Activated naive CD4-positive, alpha-beta T cell (primary cell): ENCODE data around the gene MTMR2.
"Not testable (repeated sequence)": the region's sequence is repeated elsewhere in the genome, so short reads cannot be mapped to it uniquely, and the experiment has no call there.

Experiments
- DNase-seq, 4 experiments: peaks; one replicate each; lab custom pipeline; 2025; lab: John Stamatoyannopoulos, UW

Gene MTMR2

GRCh38 chr11:95816037-95816436, 107.9 kb downstream of the MTMR2 start:
- DNase-seq, result no peak

- not testable (repeated sequence) for DNase-seq
These were observed 112.9 kb downstream of the MTMR2 start for GRCh38 chr11:95811052-95811451.

- not testable (repeated sequence) for DNase-seq
These were observed 117.4 kb downstream of the MTMR2 start for GRCh38 chr11:95806464-95806863.

- no peak for DNase-seq
These were observed 118.0 kb downstream of the MTMR2 start for GRCh38 chr11:95805869-95806268.

GRCh38 chr11:95803973-95804372, 119.9 kb downstream of the MTMR2 start:
- no peak for DNase-seq

GRCh38 chr11:95802806-95803205, 121.1 kb downstream of the MTMR2 start:
- DNase-seq, result no peak

- no peak for DNase-seq
These were observed 123.5 kb downstream of the MTMR2 start for GRCh38 chr11:95800438-95800837.

GRCh38 chr11:95799546-95799945, 124.4 kb downstream of the MTMR2 start:
- DNase-seq, result no peak

GRCh38 chr11:95796501-95796900, 127.4 kb downstream of the MTMR2 start:
- DNase-seq, result no peak

- DNase-seq, result no peak
These were observed 128.1 kb downstream of the MTMR2 start for GRCh38 chr11:95795627-95796295.

- no peak for DNase-seq
These were observed 129.8 kb downstream of the MTMR2 start for GRCh38 chr11:95794086-95794485.

GRCh38 chr11:95793116-95793515, 130.8 kb downstream of the MTMR2 start:
- DNase-seq, result no peak

GRCh38 chr11:95792700-95793099, 131.2 kb downstream of the MTMR2 start:
- no peak for DNase-seq

GRCh38 chr11:95792200-95792599, 131.7 kb downstream of the MTMR2 start:
- no peak for DNase-seq

GRCh38 chr11:95791709-95792033, 132.2 kb downstream of the MTMR2 start:
- no peak for DNase-seq

- peak in 3 of 4 experiments; percentile 24 to 45 (median 31) for DNase-seq
These were observed 132.8 kb downstream of the MTMR2 start for GRCh38 chr11:95790933-95791708.

- DNase-seq, result peak; percentile 71 to 87 (median 82)
These were observed 133.6 kb downstream of the MTMR2 start, which contains the start of gene CEP57 for GRCh38 chr11:95790123-95790932. CEP57 (plus strand) TSS chr11:95790498; CDS start chr11:95790699, 201 bp downstream.

GRCh38 chr11:95789506-95790122, 134.3 kb downstream of the MTMR2 start, which contains the start of gene FAM76B:
FAM76B (minus strand) TSS chr11:95789782; CDS start chr11:95789478, 304 bp downstream.
- DNase-seq, result peak; percentile 80 to 96 (median 89)

GRCh38 chr11:95788921-95789505, 134.9 kb downstream of the MTMR2 start:
- DNase-seq, result peak in 2 of 4 experiments; percentile 26 to 31
